SK-N-SH (cell line): ENCODE measurements around the gene BBS9. TPM values are rescaled to one million over a fixed set of nuclear protein-coding genes. Genes with fewer than 3 reads are reported as not detected.

Experiments
- CTCF ChIA-PET: fragments of 300-600, 350-600 bp; formaldehyde crosslinking; extraction: SDS; loops from one replicate; lab custom pipeline; 2021; lab: Yijun Ruan, JAX
- POLR2A ChIA-PET: fragments of 350-600 bp; sonication (Branson Sonifier 250); formaldehyde crosslinking; extraction: SDS; loops from one replicate; lab custom pipeline; 2020; ENCODE audit warnings: antibody characterized with exemption, inconsistent platforms; lab: Yijun Ruan, JAX
- DNase-seq: peaks from one replicate; pipeline ENCODE4 v3.0.0; 2012
- H2AFZ ChIP-seq: fragments of 200-600 bp; sonication (generic); 2 replicates; pipeline ENCODE4 v1.8.1; 2016; ENCODE audit warnings: antibody characterized with exemption, mild to moderate bottlenecking, low read depth
- H3F3A ChIP-seq: fragments of 200-600 bp; sonication (generic); replicated peaks from 2 replicates; pipeline ENCODE3; 2016; ENCODE audit warnings: antibody characterized with exemption, mild to moderate bottlenecking; ENCODE audit not compliant: insufficient read depth
- H3K27ac ChIP-seq, 2 experiments: fragments of 200-500 bp in 1 of 2; fragments of 200-600 bp in 1 of 2; sonication (Bioruptor generic) in 1 of 2; sonication (generic), shearing (Covaris generic) in 1 of 2; 2 replicates each; pipeline versions ENCODE4 v1.5.1 to v1.6.1; 2014 to 2016; ENCODE audit warnings: low read depth in 2 of 2, inconsistent platforms in 1 of 2, low read length in 1 of 2, mild to moderate bottlenecking in 1 of 2, mixed read lengths in 1 of 2
- H3K27me3 ChIP-seq: fragments of 200-600 bp; sonication (generic), shearing (Covaris generic); 2 replicates; pipeline ENCODE4 v1.6.1; 2016; ENCODE audit warnings: mixed run types; ENCODE audit not compliant: insufficient read depth
- H3K36me3 ChIP-seq, 2 experiments: fragments of 200-500 bp in 1 of 2; fragments of 200-600 bp in 1 of 2; sonication (Bioruptor generic) in 1 of 2; sonication (generic) in 1 of 2; replicated peaks in 1 of 2; 2 replicates each; pipeline versions ENCODE3 to v1.5.1; 2014 to 2016; ENCODE audit warnings: low read length in 1 of 2, mild to moderate bottlenecking in 1 of 2; ENCODE audit not compliant: insufficient read depth in 2 of 2, control insufficient read depth in 1 of 2
- H3K4me1 ChIP-seq, 2 experiments: fragments of 200-500 bp in 1 of 2; fragments of 200-600 bp in 1 of 2; sonication (Bioruptor generic) in 1 of 2; sonication (generic), shearing (Covaris generic) in 1 of 2; 2 replicates each; pipeline versions ENCODE4 v1.5.1 to v1.6.1; 2014 to 2016; ENCODE audit warnings: low read depth in 1 of 2, low read length in 1 of 2, mixed run types in 1 of 2; ENCODE audit not compliant: insufficient read depth in 2 of 2, control insufficient read depth in 1 of 2
- H3K4me2 ChIP-seq: fragments of 200-600 bp; sonication (generic), shearing (Covaris generic); 2 replicates; pipeline ENCODE4 v1.6.1; 2017; ENCODE audit warnings: mixed run types
- H3K4me3 ChIP-seq, 2 experiments: fragments of 200-500 bp in 1 of 2; fragments of 200-600 bp in 1 of 2; sonication (Bioruptor generic) in 1 of 2; sonication (generic), shearing (Covaris generic) in 1 of 2; 2 replicates each; pipeline versions ENCODE4 v1.5.1 to v1.8.1; 2014 to 2016; ENCODE audit warnings: low read depth in 2 of 2, inconsistent platforms in 1 of 2, low read length in 1 of 2, mild to moderate bottlenecking in 1 of 2, mixed read lengths in 1 of 2, moderate library complexity in 1 of 2
- H3K79me2 ChIP-seq: fragments of 200-600 bp; sonication (generic); 2 replicates; pipeline ENCODE4 v1.8.1; 2017; ENCODE audit warnings: mild to moderate bottlenecking; ENCODE audit not compliant: insufficient read depth
- H3K9ac ChIP-seq: fragments of 200-600 bp; sonication (generic); 2 replicates; pipeline ENCODE4 v1.6.1; 2017; ENCODE audit warnings: mixed run types
- H3K9me2 ChIP-seq: fragments of 200-600 bp; sonication (generic); 2 replicates; pipeline ENCODE4 v1.6.1; 2017; ENCODE audit warnings: mixed run types
- H3K9me3 ChIP-seq: fragments of 200-600 bp; sonication (generic); 2 replicates; pipeline ENCODE4 v1.6.1; 2017; ENCODE audit warnings: mixed run types, mild to moderate bottlenecking, moderate library complexity
- H4K20me1 ChIP-seq: fragments of 200-600 bp; sonication (generic); 2 replicates; pipeline ENCODE4 v1.6.1; 2017; ENCODE audit warnings: mild to moderate bottlenecking, mixed run types; ENCODE audit not compliant: insufficient read depth
- CHD2 ChIP-seq: fragments of 150-350 bp; IDR thresholded peaks from 2 replicates; pipeline ENCODE4 v1.6.1; 2018; ENCODE audit warnings: low read length; ENCODE audit not compliant: partially characterized antibody
- ELF1 ChIP-seq: IDR thresholded peaks from 2 replicates; pipeline ENCODE4 v1.4.0; 2012
- FOSL2 ChIP-seq: IDR thresholded peaks from 2 replicates; pipeline ENCODE4 v1.4.0; 2012; ENCODE audit warnings: low read depth, mild to moderate bottlenecking, moderate library complexity, borderline replicate concordance
- GABPA ChIP-seq: IDR thresholded peaks from 2 replicates; pipeline ENCODE4 v1.4.0; 2012; ENCODE audit warnings: low read depth, mild to moderate bottlenecking
- MXI1 ChIP-seq: IDR thresholded peaks from 2 replicates; pipeline ENCODE4 v1.6.1; 2012; ENCODE audit warnings: mild to moderate bottlenecking, low read depth, low read length, improper control_type of control experiment
- NFIC ChIP-seq: IDR thresholded peaks from 2 replicates; pipeline ENCODE4 v1.4.0; 2012; ENCODE audit warnings: borderline replicate concordance
- RFX5 ChIP-seq: IDR thresholded peaks from 2 replicates; pipeline ENCODE4 v1.6.1; 2012; ENCODE audit warnings: mild to moderate bottlenecking, improper control_type of control experiment, low read length
- SIN3A ChIP-seq: IDR thresholded peaks from 2 replicates; pipeline ENCODE4 v1.6.1; 2012; ENCODE audit warnings: low read depth, mild to moderate bottlenecking, low read length, moderate library complexity, borderline replicate concordance
- SMC3 ChIP-seq: IDR thresholded peaks from 2 replicates; pipeline ENCODE4 v1.6.1; 2012; ENCODE audit warnings: low read depth, low read length, improper control_type of control experiment
- TAF1 ChIP-seq: IDR thresholded peaks from 2 replicates; pipeline ENCODE4 v1.6.1; 2012; ENCODE audit warnings: low read depth, mild to moderate bottlenecking, low read length, moderate library complexity, borderline replicate concordance
- TCF12 ChIP-seq: IDR thresholded peaks from 2 replicates; pipeline ENCODE4 v1.4.0; 2012
- WGBS: methylation state at CpG from one replicate; pipeline ENCODE4 v1.1.6; 2017; ENCODE audit warnings: low lambda C conversion rate; 5-methylcytosine and 5-hydroxymethylcytosine counted together
- polyA plus RNA-seq, 3 experiments: library from polyadenylated mRNA; depleted of rRNA; stranded (reverse); fragments of >200 nt; gene quantifications; 2 replicates each; pipeline ENCODE4 v1.2.3, GENCODE V29; 2012
- TF ChIP-seq, protein P1 (sequence below): fragments of 150-350 bp; IDR thresholded peaks from 2 replicates; pipeline ENCODE4 v1.6.1; 2017; ENCODE audit warnings: antibody characterized with exemption, low read length, low read depth, borderline replicate concordance
- TF ChIP-seq, protein P2 (sequence below): IDR thresholded peaks from 2 replicates; pipeline ENCODE4 v1.4.0; 2012; ENCODE audit warnings: low read depth
- TF ChIP-seq, protein P3 (sequence below): fragments of 150-350 bp; IDR thresholded peaks from 2 replicates; pipeline ENCODE4 v1.6.1; 2016; ENCODE audit warnings: mild to moderate bottlenecking, low read depth, low read length
- TF ChIP-seq, protein P4 (sequence below): IDR thresholded peaks from 2 replicates; pipeline ENCODE4 v1.4.0; 2012; ENCODE audit warnings: low read depth, borderline replicate concordance
- TF ChIP-seq, protein P5 (sequence below): fragments of 200-600 bp; sonication (generic); IDR thresholded peaks from 2 replicates; pipeline ENCODE4 v1.6.1; 2017; ENCODE audit warnings: antibody characterized with exemption, mild to moderate bottlenecking, moderate library complexity
- TF ChIP-seq, protein P6 (sequence below): IDR thresholded peaks from 2 replicates; pipeline ENCODE4; 2012

Gene BBS9
- polyA plus RNA-seq, 1 of the 3 experiments (the other 2 are of a cell fraction), result 7.5 TPM

DNA sequence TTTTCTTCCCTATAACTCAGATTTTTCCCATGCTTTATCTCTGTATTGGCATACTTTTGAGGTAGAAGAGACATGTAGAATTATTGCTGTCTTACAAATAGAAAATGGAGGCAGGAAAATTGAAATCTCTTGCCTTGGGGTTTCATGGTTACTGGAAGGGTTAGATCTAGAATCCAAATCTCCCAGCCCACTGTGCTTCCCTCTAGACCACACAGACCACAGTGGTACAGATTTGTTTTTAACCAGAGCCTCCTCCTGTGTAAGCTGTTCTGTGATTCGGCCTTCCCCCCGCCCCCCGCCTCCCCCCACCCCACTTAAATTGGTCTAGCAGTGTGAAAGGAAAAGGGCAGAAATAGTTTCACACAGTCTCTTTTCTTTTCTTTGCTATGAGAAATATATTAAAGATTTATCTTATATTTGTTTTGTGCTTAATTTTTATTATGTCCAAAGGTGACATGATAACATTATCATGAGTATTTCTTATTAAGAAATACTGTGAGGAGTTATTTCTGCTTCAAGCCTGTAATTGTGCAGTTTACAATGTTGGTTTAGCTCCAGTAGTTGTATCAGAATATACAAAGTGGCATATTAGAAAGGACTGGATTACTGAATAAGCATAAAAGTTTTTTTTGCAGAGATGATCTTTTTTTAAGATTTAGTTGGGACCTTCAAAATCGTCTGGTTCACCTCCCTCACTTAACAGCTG, 407.2 kb downstream of the BBS9 start:
- TF ChIP-seq, protein P1, sequence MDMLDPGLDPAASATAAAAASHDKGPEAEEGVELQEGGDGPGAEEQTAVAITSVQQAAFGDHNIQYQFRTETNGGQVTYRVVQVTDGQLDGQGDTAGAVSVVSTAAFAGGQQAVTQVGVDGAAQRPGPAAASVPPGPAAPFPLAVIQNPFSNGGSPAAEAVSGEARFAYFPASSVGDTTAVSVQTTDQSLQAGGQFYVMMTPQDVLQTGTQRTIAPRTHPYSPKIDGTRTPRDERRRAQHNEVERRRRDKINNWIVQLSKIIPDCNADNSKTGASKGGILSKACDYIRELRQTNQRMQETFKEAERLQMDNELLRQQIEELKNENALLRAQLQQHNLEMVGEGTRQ, result no peak
- TF ChIP-seq TAF1 (no peak), RFX5 (no peak), SIN3A (no peak), CHD2 (no peak), TCF12 (no peak), SMC3 (no peak), ELF1 (no peak), FOSL2 (no peak)
- TF ChIP-seq, protein P2, sequence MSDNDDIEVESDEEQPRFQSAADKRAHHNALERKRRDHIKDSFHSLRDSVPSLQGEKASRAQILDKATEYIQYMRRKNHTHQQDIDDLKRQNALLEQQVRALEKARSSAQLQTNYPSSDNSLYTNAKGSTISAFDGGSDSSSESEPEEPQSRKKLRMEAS, result no peak
- TF ChIP-seq, protein P3, sequence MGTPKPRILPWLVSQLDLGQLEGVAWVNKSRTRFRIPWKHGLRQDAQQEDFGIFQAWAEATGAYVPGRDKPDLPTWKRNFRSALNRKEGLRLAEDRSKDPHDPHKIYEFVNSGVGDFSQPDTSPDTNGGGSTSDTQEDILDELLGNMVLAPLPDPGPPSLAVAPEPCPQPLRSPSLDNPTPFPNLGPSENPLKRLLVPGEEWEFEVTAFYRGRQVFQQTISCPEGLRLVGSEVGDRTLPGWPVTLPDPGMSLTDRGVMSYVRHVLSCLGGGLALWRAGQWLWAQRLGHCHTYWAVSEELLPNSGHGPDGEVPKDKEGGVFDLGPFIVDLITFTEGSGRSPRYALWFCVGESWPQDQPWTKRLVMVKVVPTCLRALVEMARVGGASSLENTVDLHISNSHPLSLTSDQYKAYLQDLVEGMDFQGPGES, result no peak
- Histone ChIP-seq H3K9ac (no peak overlapping the region), H3K9me2 (no peaks in the 10 kb centered on the region), H3F3A (no peaks in the 10 kb centered on the region), H3K4me1 (no peaks in the 10 kb centered on the region; a peak in 1 of 4 replicates), H3K4me2 (no peak overlapping the region), H3K27me3 (no peaks in the 10 kb centered on the region), H4K20me1 (no peaks in the 10 kb centered on the region), H3K79me2 (no peaks in the 10 kb centered on the region), H3K4me3 (no peak overlapping the region), H3K27ac (no peak overlapping the region), H3K9me3 (no peaks in the 10 kb centered on the region), H2AFZ (no peak overlapping the region), H3K36me3 (no peaks in the 10 kb centered on the region)
- ChIA-PET CTCF (interaction anchor here (0.7 kb wide), 1 partner anchor 365 kb away, joined by 3 read pairs; no protein-coding TSS in a partner anchor), POLR2A (no interaction called here)
- WGBS, result 68% methylated on average over 4 of the region's 4 CpGs
- DNase-seq, result no peak

DNA sequence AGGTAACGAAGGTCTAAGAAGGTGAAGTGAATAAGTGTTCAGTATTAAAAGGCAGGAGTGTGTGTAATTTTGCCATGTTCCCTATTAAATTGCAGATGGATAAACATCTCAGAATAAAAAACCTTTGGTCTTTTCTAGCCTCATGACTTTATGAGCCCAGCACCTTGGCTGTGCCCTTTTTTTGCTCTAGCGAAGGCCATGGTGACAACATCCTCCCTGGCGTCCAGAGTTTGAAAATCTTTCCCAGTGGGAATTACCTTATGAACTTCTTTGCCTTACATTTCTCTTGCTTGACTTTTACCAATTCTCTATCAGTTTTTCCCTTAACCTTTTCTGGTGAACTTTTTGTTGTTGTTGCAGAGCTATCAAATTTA, 407.7 kb downstream of the BBS9 start:
- H3K9me2 ChIP-seq, result no peaks in the 10 kb centered on the region
- ChIA-PET POLR2A (no interaction called here), CTCF (interaction anchor here (0.7 kb wide), 1 partner anchor 364 kb away, joined by 3 read pairs; no protein-coding TSS in a partner anchor)
- H2AFZ ChIP-seq, result no peak overlapping the region
- no peak overlapping the region for H3K27ac ChIP-seq
- H3F3A ChIP-seq, result no peaks in the 10 kb centered on the region
- H3K4me3 ChIP-seq, result no peak overlapping the region
- H4K20me1 ChIP-seq, result no peaks in the 10 kb centered on the region
- no peaks in the 10 kb centered on the region for H3K79me2 ChIP-seq
- H3K36me3 ChIP-seq, result no peaks in the 10 kb centered on the region
- no peaks in the 10 kb centered on the region; a peak in 1 of 4 replicates for H3K4me1 ChIP-seq
- H3K4me2 ChIP-seq, result no peak overlapping the region
- WGBS, result 83% methylated on average over 3 of the region's 3 CpGs
- DNase-seq, result no peak
- no peaks in the 10 kb centered on the region for H3K9me3 ChIP-seq
- H3K27me3 ChIP-seq, result no peaks in the 10 kb centered on the region
- H3K9ac ChIP-seq, result no peak overlapping the region
- TF ChIP-seq, protein P4, sequence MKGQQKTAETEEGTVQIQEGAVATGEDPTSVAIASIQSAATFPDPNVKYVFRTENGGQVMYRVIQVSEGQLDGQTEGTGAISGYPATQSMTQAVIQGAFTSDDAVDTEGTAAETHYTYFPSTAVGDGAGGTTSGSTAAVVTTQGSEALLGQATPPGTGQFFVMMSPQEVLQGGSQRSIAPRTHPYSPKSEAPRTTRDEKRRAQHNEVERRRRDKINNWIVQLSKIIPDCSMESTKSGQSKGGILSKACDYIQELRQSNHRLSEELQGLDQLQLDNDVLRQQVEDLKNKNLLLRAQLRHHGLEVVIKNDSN, result no peak
- no peak for TF ChIP-seq SMC3
- TF ChIP-seq TAF1, result no peak
- no peak for TF ChIP-seq GABPA
- no peak for TF ChIP-seq NFIC
- TF ChIP-seq RFX5, result no peak
- TF ChIP-seq, protein P1, result no peak
- TF ChIP-seq, protein P3, result no peak
- TF ChIP-seq, protein P5, sequence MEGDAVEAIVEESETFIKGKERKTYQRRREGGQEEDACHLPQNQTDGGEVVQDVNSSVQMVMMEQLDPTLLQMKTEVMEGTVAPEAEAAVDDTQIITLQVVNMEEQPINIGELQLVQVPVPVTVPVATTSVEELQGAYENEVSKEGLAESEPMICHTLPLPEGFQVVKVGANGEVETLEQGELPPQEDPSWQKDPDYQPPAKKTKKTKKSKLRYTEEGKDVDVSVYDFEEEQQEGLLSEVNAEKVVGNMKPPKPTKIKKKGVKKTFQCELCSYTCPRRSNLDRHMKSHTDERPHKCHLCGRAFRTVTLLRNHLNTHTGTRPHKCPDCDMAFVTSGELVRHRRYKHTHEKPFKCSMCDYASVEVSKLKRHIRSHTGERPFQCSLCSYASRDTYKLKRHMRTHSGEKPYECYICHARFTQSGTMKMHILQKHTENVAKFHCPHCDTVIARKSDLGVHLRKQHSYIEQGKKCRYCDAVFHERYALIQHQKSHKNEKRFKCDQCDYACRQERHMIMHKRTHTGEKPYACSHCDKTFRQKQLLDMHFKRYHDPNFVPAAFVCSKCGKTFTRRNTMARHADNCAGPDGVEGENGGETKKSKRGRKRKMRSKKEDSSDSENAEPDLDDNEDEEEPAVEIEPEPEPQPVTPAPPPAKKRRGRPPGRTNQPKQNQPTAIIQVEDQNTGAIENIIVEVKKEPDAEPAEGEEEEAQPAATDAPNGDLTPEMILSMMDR, result no peak
- TF ChIP-seq FOSL2, result no peak
- TF ChIP-seq SIN3A, result no peak
- TF ChIP-seq, protein P6, sequence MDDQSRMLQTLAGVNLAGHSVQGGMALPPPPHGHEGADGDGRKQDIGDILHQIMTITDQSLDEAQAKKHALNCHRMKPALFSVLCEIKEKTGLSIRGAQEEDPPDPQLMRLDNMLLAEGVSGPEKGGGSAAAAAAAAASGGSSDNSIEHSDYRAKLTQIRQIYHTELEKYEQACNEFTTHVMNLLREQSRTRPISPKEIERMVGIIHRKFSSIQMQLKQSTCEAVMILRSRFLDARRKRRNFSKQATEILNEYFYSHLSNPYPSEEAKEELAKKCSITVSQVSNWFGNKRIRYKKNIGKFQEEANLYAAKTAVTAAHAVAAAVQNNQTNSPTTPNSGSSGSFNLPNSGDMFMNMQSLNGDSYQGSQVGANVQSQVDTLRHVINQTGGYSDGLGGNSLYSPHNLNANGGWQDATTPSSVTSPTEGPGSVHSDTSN, result no peak
- TF ChIP-seq MXI1, result no peak
